GM12878 (cell line): Measurements from ENCODE around the gene CD34. TPM values are rescaled to one million over a fixed set of nuclear protein-coding genes. Genes with fewer than 3 reads are reported as not detected.

Experiments
- CBFB ChIP-seq: IDR thresholded peaks from 2 replicates; pipeline ENCODE4 v1.6.1; 2016; ENCODE audit warnings: antibody characterized with exemption, low read depth
- MYC ChIP-seq: IDR thresholded peaks from 2 replicates; pipeline ENCODE4 v1.6.1; 2011; ENCODE audit warnings: mild to moderate bottlenecking, low read length, moderate library complexity, inconsistent platforms; ENCODE audit not compliant: insufficient read depth, insufficient replicate concordance, insufficient read length, severe bottlenecking
- RB1 ChIP-seq: fragments of 450-650 bp; formaldehyde crosslinking; IDR thresholded peaks from 2 replicates; pipeline ENCODE4 v1.6.1; 2017; ENCODE audit warnings: mild to moderate bottlenecking, borderline replicate concordance
- SIN3A ChIP-seq: IDR thresholded peaks from 2 replicates; pipeline ENCODE4 v1.6.1; 2012; ENCODE audit warnings: low read depth, low read length, improper control_type of control experiment
- polyA plus RNA-seq, 11 experiments: library from polyadenylated mRNA; depleted of rRNA in 4 of 11; unstranded in 6 of 11; stranded (reverse) in 5 of 11; fragments of >200 nt; fragmentation: Nextera tagmentation in 4 of 11; fragmentation: Illumina TruSeq in 1 of 11; extraction: Ambion mirVana in 4 of 11; extraction: Trizol in 1 of 11; gene quantifications; 1 replicate in 1 of 11; 2 replicates in 10 of 11; pipeline versions ENCODE4 v1.2.1 to v1.2.3, GENCODE V29; 2011 to 2016; ENCODE audit warnings: inconsistent platforms in 2 of 11, missing spikeins in 2 of 11, low read depth in 1 of 11
- total RNA-seq, 4 experiments: library from RNA; depleted of rRNA in 3 of 4; stranded (reverse); fragments of >200 nt in 3 of 4; fragmentation: Illumina TruSeq in 1 of 4; extraction: Trizol in 1 of 4; gene quantifications; 2 replicates each; pipeline versions ENCODE4 v1.2.1 to v1.2.3, GENCODE V29; 2013 to 2021
- TF ChIP-seq, protein P1 (sequence below): fragments of 450-650 bp; IDR thresholded peaks from 2 replicates; pipeline ENCODE4 v1.6.1; 2016; ENCODE audit warnings: mild to moderate bottlenecking
- TF ChIP-seq, protein P2 (sequence below): IDR thresholded peaks from 2 replicates; pipeline ENCODE4 v1.6.1; 2011; ENCODE audit warnings: mild to moderate bottlenecking, low read depth, low read length, moderate library complexity; ENCODE audit not compliant: insufficient replicate concordance
- TF ChIP-seq, protein P3 (sequence below): fragments of 450-650 bp; IDR thresholded peaks from 2 replicates; pipeline ENCODE4 v1.6.1; 2017; ENCODE audit warnings: antibody characterized with exemption, mild to moderate bottlenecking, moderate library complexity

CD34 gene
- total and polyA plus RNA-seq, 10 of the 15 experiments (the other 5 are each of a cell fraction or from before 2014, with no cell fraction given): under 0.01 to 0.08 (median 0.02) TPM; not detected in 6

DNA sequence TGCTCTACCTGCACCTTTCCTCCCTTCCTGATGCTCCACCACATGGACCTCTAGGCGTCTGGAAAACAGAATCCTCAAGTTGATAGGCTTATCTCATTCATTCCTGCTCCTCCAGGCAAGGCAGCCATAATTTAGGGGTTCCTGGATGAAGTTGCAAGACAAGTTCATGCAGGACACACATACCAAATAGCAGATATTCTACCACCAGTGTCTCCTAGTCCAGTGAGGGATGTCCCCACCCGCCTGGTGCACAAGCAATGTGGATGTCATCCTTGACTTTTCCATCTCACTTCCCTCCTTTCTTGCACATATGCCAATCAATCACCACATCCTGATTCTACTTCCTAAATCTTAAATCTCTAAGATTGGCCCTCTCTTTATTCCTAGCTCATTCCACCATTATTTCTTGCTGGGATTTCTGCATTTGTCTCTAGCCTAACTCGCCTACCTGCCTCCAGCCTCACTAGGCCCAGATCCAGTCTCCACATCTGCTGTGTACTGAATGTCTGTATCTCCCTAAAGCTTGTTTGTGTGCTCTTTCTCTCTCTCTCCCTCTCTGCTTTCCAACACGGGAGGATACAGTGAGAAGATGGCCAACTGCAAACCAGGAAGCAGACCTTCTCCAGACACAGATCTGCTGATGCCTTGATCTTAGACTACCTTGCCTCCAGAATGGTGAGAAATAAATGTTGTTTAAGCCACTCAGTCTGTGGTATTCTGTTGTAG, 40.5 kb downstream of the CD34 start (continued):
- no peak for TF ChIP-seq MYC
- TF ChIP-seq SIN3A: no peak
- no peak for TF ChIP-seq CBFB
- TF ChIP-seq, protein P1, sequence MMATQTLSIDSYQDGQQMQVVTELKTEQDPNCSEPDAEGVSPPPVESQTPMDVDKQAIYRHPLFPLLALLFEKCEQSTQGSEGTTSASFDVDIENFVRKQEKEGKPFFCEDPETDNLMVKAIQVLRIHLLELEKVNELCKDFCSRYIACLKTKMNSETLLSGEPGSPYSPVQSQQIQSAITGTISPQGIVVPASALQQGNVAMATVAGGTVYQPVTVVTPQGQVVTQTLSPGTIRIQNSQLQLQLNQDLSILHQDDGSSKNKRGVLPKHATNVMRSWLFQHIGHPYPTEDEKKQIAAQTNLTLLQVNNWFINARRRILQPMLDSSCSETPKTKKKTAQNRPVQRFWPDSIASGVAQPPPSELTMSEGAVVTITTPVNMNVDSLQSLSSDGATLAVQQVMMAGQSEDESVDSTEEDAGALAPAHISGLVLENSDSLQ: no peak
- TF ChIP-seq RB1: no peak
- TF ChIP-seq, protein P2, sequence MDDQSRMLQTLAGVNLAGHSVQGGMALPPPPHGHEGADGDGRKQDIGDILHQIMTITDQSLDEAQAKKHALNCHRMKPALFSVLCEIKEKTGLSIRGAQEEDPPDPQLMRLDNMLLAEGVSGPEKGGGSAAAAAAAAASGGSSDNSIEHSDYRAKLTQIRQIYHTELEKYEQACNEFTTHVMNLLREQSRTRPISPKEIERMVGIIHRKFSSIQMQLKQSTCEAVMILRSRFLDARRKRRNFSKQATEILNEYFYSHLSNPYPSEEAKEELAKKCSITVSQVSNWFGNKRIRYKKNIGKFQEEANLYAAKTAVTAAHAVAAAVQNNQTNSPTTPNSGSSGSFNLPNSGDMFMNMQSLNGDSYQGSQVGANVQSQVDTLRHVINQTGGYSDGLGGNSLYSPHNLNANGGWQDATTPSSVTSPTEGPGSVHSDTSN: no peak
- TF ChIP-seq, protein P3, sequence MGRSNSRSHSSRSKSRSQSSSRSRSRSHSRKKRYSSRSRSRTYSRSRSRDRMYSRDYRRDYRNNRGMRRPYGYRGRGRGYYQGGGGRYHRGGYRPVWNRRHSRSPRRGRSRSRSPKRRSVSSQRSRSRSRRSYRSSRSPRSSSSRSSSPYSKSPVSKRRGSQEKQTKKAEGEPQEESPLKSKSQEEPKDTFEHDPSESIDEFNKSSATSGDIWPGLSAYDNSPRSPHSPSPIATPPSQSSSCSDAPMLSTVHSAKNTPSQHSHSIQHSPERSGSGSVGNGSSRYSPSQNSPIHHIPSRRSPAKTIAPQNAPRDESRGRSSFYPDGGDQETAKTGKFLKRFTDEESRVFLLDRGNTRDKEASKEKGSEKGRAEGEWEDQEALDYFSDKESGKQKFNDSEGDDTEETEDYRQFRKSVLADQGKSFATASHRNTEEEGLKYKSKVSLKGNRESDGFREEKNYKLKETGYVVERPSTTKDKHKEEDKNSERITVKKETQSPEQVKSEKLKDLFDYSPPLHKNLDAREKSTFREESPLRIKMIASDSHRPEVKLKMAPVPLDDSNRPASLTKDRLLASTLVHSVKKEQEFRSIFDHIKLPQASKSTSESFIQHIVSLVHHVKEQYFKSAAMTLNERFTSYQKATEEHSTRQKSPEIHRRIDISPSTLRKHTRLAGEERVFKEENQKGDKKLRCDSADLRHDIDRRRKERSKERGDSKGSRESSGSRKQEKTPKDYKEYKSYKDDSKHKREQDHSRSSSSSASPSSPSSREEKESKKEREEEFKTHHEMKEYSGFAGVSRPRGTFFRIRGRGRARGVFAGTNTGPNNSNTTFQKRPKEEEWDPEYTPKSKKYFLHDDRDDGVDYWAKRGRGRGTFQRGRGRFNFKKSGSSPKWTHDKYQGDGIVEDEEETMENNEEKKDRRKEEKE: no peak
